GM10266 (cell line): ENCODE data around the gene RBM4.
A peak's percentile ranks its signal among the peaks of the same experiment; 100 is the strongest.
"Not testable (repeated sequence)": the region's sequence is repeated elsewhere in the genome, so short reads cannot be mapped to it uniquely, and the experiment has no call there.

ENCODE experiments used
- DNase-seq: peaks from one replicate; pipeline ENCODE4 v3.0.0; 2012; ENCODE audit errors: extremely low spot score
- CTCF ChIP-seq: IDR thresholded peaks from 2 replicates; pipeline ENCODE4 v1.5.1; 2012; ENCODE audit warnings: mild to moderate bottlenecking, low read depth; ENCODE audit not compliant: control insufficient read depth, insufficient read depth; ENCODE audit errors: missing control alignments

RBM4 gene

GRCh38 chr11:66593650-66594049 is 44.9 kb upstream of the RBM4 start:
- TF ChIP-seq CTCF = no peak
- peak; percentile 10 for DNase-seq

- peak; percentile 27 for DNase-seq
- TF ChIP-seq CTCF = no peak
These were observed 43.1 kb upstream of the RBM4 start for GRCh38 chr11:66595245-66595904.

GRCh38 chr11:66598993-66599392 is 39.5 kb upstream of the RBM4 start:
- TF ChIP-seq CTCF = no peak
- DNase-seq = no peak

- no peak for DNase-seq
- no peak for TF ChIP-seq CTCF
These were observed 38.3 kb upstream of the RBM4 start for GRCh38 chr11:66600219-66600618.

- TF ChIP-seq CTCF = no peak
- no peak for DNase-seq
These were observed 37.8 kb upstream of the RBM4 start for GRCh38 chr11:66600631-66601233.

- DNase-seq = no peak
- no peak for TF ChIP-seq CTCF
These were observed 35.4 kb upstream of the RBM4 start for GRCh38 chr11:66603072-66603471.

GRCh38 chr11:66604155-66604554 is 34.3 kb upstream of the RBM4 start:
- DNase-seq = no peak
- no peak for TF ChIP-seq CTCF

- not testable (repeated sequence) for DNase-seq
These were observed 31.9 kb upstream of the RBM4 start for GRCh38 chr11:66606608-66607007.
